CD4-positive, alpha-beta memory T cell (primary cell): Measurements from ENCODE around the gene DOCK1. TPM values are rescaled to one million over a fixed set of nuclear protein-coding genes. Genes with fewer than 3 reads are reported as not detected.

ENCODE experiments used
- CTCF ChIA-PET: fragments of 350-600 bp; sonication (Branson Sonifier 250); formaldehyde crosslinking; loops from one replicate; lab custom pipeline; 2021; ENCODE audit warnings: inconsistent platforms; ENCODE audit not compliant: partially characterized antibody; lab: Charles Lee
- POLR2A ChIA-PET: fragments of 350-600 bp; sonication (Branson Sonifier 250); formaldehyde crosslinking; loops from one replicate; lab custom pipeline; 2021; ENCODE audit not compliant: partially characterized antibody; lab: Charles Lee
- DNase-seq, 5 donors: peaks; one replicate each; pipeline versions ENCODE4 v3.0.0 to v3.0.0-alpha.2; 2020 to 2022; ENCODE audit warnings: mixed read lengths in 1 of 5
- H3K27ac ChIP-seq: one replicate; pipeline ENCODE4 v1.7.0; 2013; ENCODE audit warnings: low read depth, low read length
- H3K27me3 ChIP-seq: 2 replicates; pipeline ENCODE4 v1.7.0; 2013; ENCODE audit warnings: mild to moderate bottlenecking, low read length, moderate library complexity; ENCODE audit not compliant: insufficient read depth
- H3K36me3 ChIP-seq: 2 replicates; pipeline ENCODE4 v1.7.0; 2013; ENCODE audit warnings: mild to moderate bottlenecking, low read length, moderate library complexity; ENCODE audit not compliant: insufficient read depth
- H3K4me1 ChIP-seq: 2 replicates; pipeline ENCODE4 v1.7.0; 2013; ENCODE audit warnings: mild to moderate bottlenecking, low read length, moderate library complexity; ENCODE audit not compliant: insufficient read depth
- H3K4me3 ChIP-seq, 2 donors: one replicate each; pipeline ENCODE4 v1.7.0; 2013; ENCODE audit warnings: low read length in 2 of 2, mild to moderate bottlenecking in 1 of 2
- H3K9me3 ChIP-seq, 2 donors: one replicate each; pipeline ENCODE4 v1.7.0; 2013; ENCODE audit warnings: low read length in 2 of 2, control low read depth in 1 of 2; ENCODE audit not compliant: control insufficient read depth in 1 of 2
- H3K27ac Mint-ChIP-seq, 7 donors: one replicate each; pipeline ENCODE4 v1.8.0; 2020 to 2021; ENCODE audit warnings: mixed read lengths in 7 of 7, mild to moderate bottlenecking in 6 of 7, inconsistent platforms in 3 of 7, moderate library complexity in 3 of 7
- H3K27me3 Mint-ChIP-seq, 2 donors: one replicate each; pipeline ENCODE4 v1.8.0; 2020 to 2021; ENCODE audit warnings: mixed read lengths in 2 of 2
- H3K36me3 Mint-ChIP-seq, 2 donors: one replicate each; pipeline ENCODE4 v1.8.0; 2020 to 2021; ENCODE audit warnings: mixed read lengths in 2 of 2, inconsistent platforms in 1 of 2, mild to moderate bottlenecking in 1 of 2
- H3K4me1 Mint-ChIP-seq, 4 donors: one replicate each; pipeline ENCODE4 v1.8.0; 2020 to 2021; ENCODE audit warnings: mixed read lengths in 4 of 4, mild to moderate bottlenecking in 1 of 4
- H3K4me3 Mint-ChIP-seq, 8 donors: one replicate each; pipeline ENCODE4 v1.8.0; 2020 to 2021; ENCODE audit warnings: mixed read lengths in 8 of 8, mild to moderate bottlenecking in 7 of 8, moderate library complexity in 6 of 8, inconsistent platforms in 3 of 8
- H3K9me3 Mint-ChIP-seq, 8 donors: one replicate each; pipeline ENCODE4 v1.8.0; 2020 to 2021; ENCODE audit warnings: mixed read lengths in 8 of 8, mild to moderate bottlenecking in 5 of 8, inconsistent platforms in 3 of 8, moderate library complexity in 1 of 8
- intact Hi-C: fragments of 100-400 bp; cut with micrococcal nuclease; formaldehyde crosslinking; loops from one replicate; pipeline ENCODE4 v1.15.1; 2023
- polyA plus RNA-seq, 2 donors: library from polyadenylated mRNA; unstranded; fragments of 300-500 nt; fragmentation: Illumina TruSeq; gene quantifications; one replicate each; pipeline ENCODE4 v1.2.3, GENCODE V29; 2021
- total RNA-seq, 2 experiments: library from RNA; stranded (reverse); gene quantifications; one replicate each; pipeline ENCODE4 v1.2.3, GENCODE V29; 2021

DOCK1 gene
- total and polyA plus RNA-seq, 4 experiments from 2014 or later = 0.17 TPM; not detected in 2

DNA sequence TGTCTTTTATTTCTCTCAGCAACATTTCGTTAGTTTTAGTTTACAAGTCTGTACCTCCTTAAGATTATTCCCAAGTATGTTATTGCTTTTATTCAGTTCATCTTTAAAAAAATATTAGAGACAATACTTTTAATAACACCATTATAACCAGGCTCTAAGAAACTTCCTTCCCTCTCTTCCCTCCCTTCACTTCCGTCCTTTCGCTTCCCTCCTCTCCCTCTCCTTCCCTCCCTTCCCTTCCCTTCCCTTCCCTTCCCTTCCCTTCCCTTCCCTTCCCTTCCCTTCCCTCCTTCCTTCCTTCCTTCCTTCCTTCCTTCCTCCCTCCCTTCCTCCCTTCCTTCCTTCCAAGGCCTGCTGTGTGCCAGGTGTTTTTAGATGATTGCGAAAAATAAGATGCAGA, 58.1 kb downstream of the DOCK1 start:
- peaks cover 0 to 10% (median under 1%) of the 10 kb centered on the region in 8 donors for H3K9me3 Mint-ChIP-seq
- no peak overlapping the region for H3K27ac Mint-ChIP-seq
- Histone ChIP-seq H3K4me1 (no peaks in the 10 kb centered on the region), H3K4me3 (no peak overlapping the region), H3K36me3 (no peaks in the 10 kb centered on the region), H3K27ac (no peak overlapping the region), H3K9me3 (no peaks in the 10 kb centered on the region), H3K27me3 (no peaks in the 10 kb centered on the region)
- ChIA-PET CTCF (no interaction called here), POLR2A (no interaction called here)
- no peak for DNase-seq
- H3K4me1 Mint-ChIP-seq = peaks cover 0 to 5% (median 4%) of the 10 kb centered on the region in 4 donors
- H3K4me3 Mint-ChIP-seq = no peak overlapping the region
- no peaks in the 10 kb centered on the region for H3K27me3 Mint-ChIP-seq
- H3K36me3 Mint-ChIP-seq = no peaks in the 10 kb centered on the region
- intact Hi-C loops = no loop called here

DNA sequence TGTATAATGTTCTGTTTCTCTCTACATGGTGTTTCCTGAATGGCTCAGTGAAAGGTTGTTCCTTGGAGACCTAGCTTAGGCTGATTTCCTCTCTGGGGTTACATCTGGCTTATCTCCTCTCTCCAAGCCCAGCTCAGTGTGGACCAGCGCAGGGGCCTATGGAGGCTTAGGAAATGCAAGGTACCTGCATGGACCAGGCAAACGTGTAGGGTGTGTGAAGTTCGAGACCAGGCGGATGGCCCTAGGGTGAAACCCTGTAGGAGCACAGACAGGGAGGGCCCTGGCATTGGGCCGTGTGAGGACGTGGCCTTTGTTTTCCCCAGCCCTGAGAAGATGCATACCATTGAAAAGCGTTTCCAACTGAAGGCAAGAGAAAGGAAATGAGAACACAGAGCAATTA, 59.0 kb downstream of the DOCK1 start:
- Histone ChIP-seq H3K27ac (no peak overlapping the region), H3K27me3 (no peaks in the 10 kb centered on the region), H3K4me3 (no peak overlapping the region), H3K4me1 (no peaks in the 10 kb centered on the region), H3K36me3 (no peaks in the 10 kb centered on the region), H3K9me3 (no peaks in the 10 kb centered on the region)
- no peaks in the 10 kb centered on the region for H3K27me3 Mint-ChIP-seq
- no peak for DNase-seq
- H3K4me1 Mint-ChIP-seq = peaks cover 0 to 5% (median 4%) of the 10 kb centered on the region in 4 donors
- ChIA-PET CTCF (no interaction called here), POLR2A (no interaction called here)
- no peak overlapping the region for H3K4me3 Mint-ChIP-seq
- H3K27ac Mint-ChIP-seq = no peak overlapping the region
- no peaks in the 10 kb centered on the region for H3K36me3 Mint-ChIP-seq
- intact Hi-C loops = no loop called here
- H3K9me3 Mint-ChIP-seq = peaks cover 0 to 8% (median under 1%) of the 10 kb centered on the region in 8 donors

DNA sequence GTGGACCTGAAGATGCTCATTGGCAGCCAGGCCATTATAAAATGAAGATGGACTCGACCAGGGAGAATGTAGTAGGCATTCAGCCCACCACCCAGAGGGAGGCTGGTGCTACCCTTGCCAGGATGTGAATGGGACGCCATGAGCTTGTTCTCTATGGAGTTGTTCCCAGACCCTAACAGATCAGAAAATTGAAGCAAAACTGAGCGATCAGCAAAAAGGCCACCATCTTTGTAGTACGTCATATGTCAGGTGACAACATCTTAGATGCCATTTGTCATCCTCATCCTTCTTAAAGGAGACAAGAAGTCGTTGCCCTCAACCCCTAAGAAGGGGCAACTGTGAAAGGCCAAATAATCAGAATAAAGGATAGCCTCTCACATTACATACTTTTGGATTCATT, 61.7 kb downstream of the DOCK1 start:
- CTCF ChIA-PET = no interaction called here
- Mint-ChIP-seq H3K4me1 (no peaks in the 10 kb centered on the region), H3K36me3 (no peaks in the 10 kb centered on the region), H3K4me3 (no peak overlapping the region), H3K27me3 (no peaks in the 10 kb centered on the region), H3K9me3 (peaks cover 0 to 8% (median under 1%) of the 10 kb centered on the region in 8 donors), H3K27ac (no peak overlapping the region)
- no peak overlapping the region for H3K27ac ChIP-seq
- H3K9me3 ChIP-seq = no peaks in the 10 kb centered on the region
- no peaks in the 10 kb centered on the region for H3K4me1 ChIP-seq
- no peaks in the 10 kb centered on the region for H3K36me3 ChIP-seq
- POLR2A ChIA-PET = no interaction called here
- no peak overlapping the region for H3K4me3 ChIP-seq
- no peaks in the 10 kb centered on the region for H3K27me3 ChIP-seq
- no peak for DNase-seq
- intact Hi-C loops = no loop called here

DNA sequence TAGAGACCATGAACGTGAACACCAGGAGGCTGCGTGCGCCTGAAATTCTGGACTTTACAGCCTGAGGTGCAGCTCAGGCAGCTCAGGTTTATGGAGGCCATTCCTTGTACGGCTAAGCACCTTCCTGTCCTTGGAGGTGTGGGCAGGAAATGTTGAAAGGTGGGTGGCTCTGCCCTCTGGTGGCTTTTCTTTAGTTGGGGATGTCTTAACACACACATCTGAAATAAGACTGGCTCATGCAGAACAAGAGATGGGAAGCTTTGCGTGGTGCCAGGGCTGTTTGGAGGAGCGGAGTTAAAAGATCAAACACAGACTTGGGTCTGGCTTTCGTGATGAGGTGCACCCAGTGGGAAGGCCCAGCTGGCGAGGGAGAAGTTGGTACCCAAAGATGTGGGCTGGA, 64.1 kb downstream of the DOCK1 start:
- no peaks in the 10 kb centered on the region for H3K4me1 Mint-ChIP-seq
- no peak for DNase-seq
- H3K27ac Mint-ChIP-seq = no peak overlapping the region
- H3K36me3 ChIP-seq = no peaks in the 10 kb centered on the region
- CTCF ChIA-PET = no interaction called here
- no peaks in the 10 kb centered on the region for H3K36me3 Mint-ChIP-seq
- H3K9me3 Mint-ChIP-seq = peaks cover 0 to 6% (median under 1%) of the 10 kb centered on the region in 8 donors
- H3K27ac ChIP-seq = no peak overlapping the region
- no peak overlapping the region for H3K4me3 ChIP-seq
- H3K4me1 ChIP-seq = no peaks in the 10 kb centered on the region
- H3K4me3 Mint-ChIP-seq = no peak overlapping the region
- no peaks in the 10 kb centered on the region for H3K27me3 ChIP-seq
- no peaks in the 10 kb centered on the region for H3K27me3 Mint-ChIP-seq
- intact Hi-C loops = no loop called here
- H3K9me3 ChIP-seq = no peaks in the 10 kb centered on the region
- POLR2A ChIA-PET = no interaction called here

DNA sequence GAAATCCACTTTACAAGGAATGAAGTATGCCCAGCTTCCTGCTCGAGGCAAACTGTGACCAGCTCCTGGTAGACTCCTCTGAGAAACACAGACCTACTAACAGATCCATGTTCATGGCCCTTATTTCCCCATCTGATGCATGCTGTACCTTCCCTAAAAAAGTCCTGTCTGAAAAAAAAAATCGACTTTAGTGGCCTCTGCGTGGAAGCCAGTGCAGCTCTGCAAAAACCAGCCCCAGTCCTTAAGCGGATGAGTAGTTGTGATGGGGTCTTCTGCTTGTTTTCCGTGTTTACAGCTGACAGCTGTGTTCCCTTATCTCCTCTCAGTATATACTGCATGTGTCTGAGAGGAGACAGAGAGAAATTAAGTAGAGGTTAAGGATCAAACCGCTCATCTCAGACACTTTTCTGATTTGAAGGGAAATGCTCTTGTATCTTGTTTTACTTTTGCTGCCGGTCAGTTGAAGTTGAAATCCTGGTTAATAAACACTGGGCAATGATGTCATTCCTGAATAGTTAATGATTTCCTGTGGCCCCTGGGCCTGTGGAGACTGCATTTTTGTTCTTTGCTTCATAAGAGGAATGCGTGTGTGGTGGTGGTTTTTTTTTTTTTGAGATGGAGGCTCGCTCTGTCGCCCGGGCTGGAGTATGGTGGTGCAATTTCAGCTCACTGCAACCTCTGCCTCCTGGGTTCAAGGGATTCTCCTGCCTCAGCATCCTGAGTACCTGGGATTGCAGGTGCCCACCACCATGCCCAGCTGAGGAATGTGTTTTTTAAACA, 67.6 kb downstream of the DOCK1 start:
- Mint-ChIP-seq H3K36me3 (no peaks in the 10 kb centered on the region), H3K4me1 (no peaks in the 10 kb centered on the region), H3K27me3 (no peaks in the 10 kb centered on the region), H3K4me3 (no peak overlapping the region), H3K27ac (no peak overlapping the region), H3K9me3 (peaks cover 0 to 3% (median 0%) of the 10 kb centered on the region in 8 donors)
- Histone ChIP-seq H3K4me3 (no peak overlapping the region), H3K27me3 (no peaks in the 10 kb centered on the region), H3K9me3 (no peaks in the 10 kb centered on the region), H3K4me1 (no peaks in the 10 kb centered on the region), H3K36me3 (no peaks in the 10 kb centered on the region), H3K27ac (no peak overlapping the region)
- no peak for DNase-seq
- POLR2A ChIA-PET = interaction anchor here (0.6 kb wide), 1 partner anchor 54 kb away, joined by 3 read pairs; no protein-coding TSS in a partner anchor
- CTCF ChIA-PET = no interaction called here
- intact Hi-C loops = no loop called here

DNA sequence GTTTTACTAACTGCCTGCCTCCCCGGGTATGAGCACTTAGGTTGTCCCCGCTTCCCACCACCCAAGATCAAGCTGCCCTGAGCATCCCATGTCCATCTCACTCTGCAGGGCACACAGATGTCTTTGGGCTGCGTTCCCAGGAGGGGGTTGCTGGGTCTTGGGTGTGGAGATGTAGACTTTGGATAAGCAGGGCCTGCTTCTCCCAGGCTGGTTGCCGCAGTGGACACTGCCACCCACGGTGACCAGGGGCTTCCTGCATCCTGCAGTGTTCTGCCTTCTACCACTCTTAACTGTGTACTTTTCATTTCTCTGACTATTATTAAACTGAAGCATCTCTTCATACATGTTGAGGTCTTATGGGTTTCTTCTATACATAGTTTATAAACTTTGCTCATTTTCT, 70.0 kb downstream of the DOCK1 start:
- no peak overlapping the region for H3K27ac Mint-ChIP-seq
- POLR2A ChIA-PET = no interaction called here
- no peaks in the 10 kb centered on the region for H3K27me3 Mint-ChIP-seq
- no peak for DNase-seq
- no peak overlapping the region for H3K4me3 Mint-ChIP-seq
- Histone ChIP-seq H3K27me3 (no peaks in the 10 kb centered on the region), H3K9me3 (no peaks in the 10 kb centered on the region), H3K4me3 (no peak overlapping the region), H3K4me1 (no peaks in the 10 kb centered on the region), H3K27ac (no peak overlapping the region), H3K36me3 (no peaks in the 10 kb centered on the region)
- H3K9me3 Mint-ChIP-seq = no peaks in the 10 kb centered on the region
- intact Hi-C loops = no loop called here
- no peaks in the 10 kb centered on the region for H3K36me3 Mint-ChIP-seq
- H3K4me1 Mint-ChIP-seq = no peaks in the 10 kb centered on the region
- CTCF ChIA-PET = no interaction called here

DNA sequence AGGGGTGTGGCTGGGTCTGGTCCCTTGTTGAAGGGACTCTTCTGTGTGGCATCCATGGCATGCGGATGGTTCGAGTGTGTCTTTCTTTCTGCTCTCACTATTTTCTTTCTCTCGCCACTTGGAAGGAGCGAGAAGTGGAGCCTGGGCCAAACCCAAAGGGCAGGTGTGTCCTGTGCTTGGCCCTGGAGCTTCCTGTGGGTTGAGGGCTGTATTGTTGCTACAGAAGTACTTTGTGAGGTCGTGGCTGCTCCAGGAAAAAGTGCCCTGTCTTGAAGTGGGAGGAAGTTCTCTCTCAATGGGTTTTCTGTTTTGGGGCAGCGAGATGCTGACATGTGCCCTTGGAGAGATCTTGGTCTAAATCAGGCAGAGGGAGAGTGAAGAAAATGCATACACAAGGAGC, 72.0 kb downstream of the DOCK1 start:
- Mint-ChIP-seq H3K4me1 (no peaks in the 10 kb centered on the region), H3K36me3 (no peaks in the 10 kb centered on the region), H3K4me3 (no peak overlapping the region), H3K27ac (no peak overlapping the region), H3K9me3 (no peaks in the 10 kb centered on the region), H3K27me3 (no peaks in the 10 kb centered on the region)
- no peak overlapping the region for H3K4me3 ChIP-seq
- ChIA-PET POLR2A (no interaction called here), CTCF (interaction anchor here (1.1 kb wide), 1 partner anchor 55 kb away, joined by 3 read pairs; no protein-coding TSS in a partner anchor)
- no peaks in the 10 kb centered on the region for H3K9me3 ChIP-seq
- no peaks in the 10 kb centered on the region for H3K27me3 ChIP-seq
- no peaks in the 10 kb centered on the region for H3K36me3 ChIP-seq
- intact Hi-C loops = no loop called here
- no peaks in the 10 kb centered on the region for H3K4me1 ChIP-seq
- H3K27ac ChIP-seq = no peak overlapping the region
- DNase-seq = no peak
